ENCODE measurements around the gene PABPC3. TPM values are rescaled to one million over a fixed set of nuclear protein-coding genes. Genes with fewer than 3 reads are reported as not detected.

The PABPC3 gene
- total and polyA plus RNA-seq, 2 of the 4 experiments (the other 2 are of a cell fraction): 0.15 to 0.18 TPM

GRCh38 chr13:25069911-25070310, 26.0 kb upstream of the PABPC3 start:
- Histone ChIP-seq H3K9me1 (ENCODE audit: insufficient read depth, low read length) (no peaks in the 10 kb centered on the region), H3K4me1 (ENCODE audit: control insufficient read depth, insufficient read depth, low read length) (no peaks in the 10 kb centered on the region), H3K4me2 (ENCODE audit: low read depth, low read length) (no peak overlapping the region), H3K14ac (replicated peaks; ENCODE audit: low read depth, low read length) (no peak overlapping the region), H3K9ac (ENCODE audit: low read depth, low read length) (no peak overlapping the region), H3K9me3 (ENCODE audit: control insufficient read depth, insufficient read depth, low read length) (no peaks in the 10 kb centered on the region), H4K91ac (ENCODE audit: insufficient read depth, low read depth, low read length) (no peak overlapping the region), H3K27ac (ENCODE audit: insufficient read depth, low read length) (no peak overlapping the region), H3K4me3 (ENCODE audit: insufficient read depth, low read depth, low read length) (no peak overlapping the region), H3K56ac (ENCODE audit: extremely low read depth, insufficient read depth, low read length) (no peak overlapping the region), H2AFZ (replicated peaks; ENCODE audit: low read length, poor library complexity) (no peak overlapping the region), H4K8ac (ENCODE audit: low read depth in 2 of 2, low read length in 2 of 2) (no peak overlapping the region), H2AK9ac (replicated peaks; ENCODE audit: low read depth, low read length, poor library complexity) (no peak overlapping the region), H2BK20ac (ENCODE audit: low read depth, low read length) (no peak overlapping the region), H4K20me1 (ENCODE audit: insufficient read depth, low read length) (no peaks in the 10 kb centered on the region), H3K18ac (ENCODE audit: low read depth, low read length) (no peak overlapping the region), H2AK5ac (ENCODE audit: low read depth, low read length) (no peak overlapping the region), H2BK5ac (ENCODE audit: low read depth, low read length, poor library complexity, severe bottlenecking) (no peak overlapping the region), H3K79me1 (ENCODE audit: low read depth in 1 of 2, low read length in 2 of 2) (no peaks in the 10 kb centered on the region), H2BK15ac (ENCODE audit: low read depth, low read length) (no peak overlapping the region), H2BK120ac (ENCODE audit: low read depth, low read length) (no peak overlapping the region), H3K23ac (ENCODE audit: low read depth, low read length) (no peak overlapping the region), H3K4ac (ENCODE audit: low read depth, low read length) (no peak overlapping the region), H3K27me3 (ENCODE audit: control insufficient read depth, insufficient read depth, low read length) (no peaks in the 10 kb centered on the region), H4K5ac (ENCODE audit: low read depth, low read length) (no peak overlapping the region), H3K36me3 (ENCODE audit: control insufficient read depth, insufficient read depth, low read length) (no peaks in the 10 kb centered on the region)
- intact Hi-C loops (cut with micrococcal nuclease): no loop called here
- ATAC-seq (ENCODE audit: low read depth) (no peak), DNase-seq (no peak)
- BruUV-seq (replicated peaks): no TSS peak
- in situ Hi-C loops (cut with MboI; ENCODE audit: low sequenced_read_pairs): no loop called here
- no peak for TF ChIP-seq RCOR1 (IDR thresholded peaks at IDR 0.05; ENCODE audit: insufficient replicate concordance, low read length)
- no peak for TF ChIP-seq CEBPB (IDR thresholded peaks at IDR 0.05; ENCODE audit: low read depth, low read length)
- TF ChIP-seq NFE2L2 (IDR thresholded peaks at IDR 0.05; ENCODE audit: low read depth, low read length): no peak
- TF ChIP-seq RFX5 (IDR thresholded peaks at IDR 0.05; ENCODE audit: low read depth, low read length): no peak
- no peak for TF ChIP-seq MAFK (IDR thresholded peaks at IDR 0.05; ENCODE audit: low read depth, low read length)
- TF ChIP-seq ELK1 (IDR thresholded peaks at IDR 0.05; ENCODE audit: borderline replicate concordance, low read depth, low read length): no peak
- no peak for TF ChIP-seq POLR2A (IDR thresholded peaks at IDR 0.05; ENCODE audit: low read depth, low read length)
- TF ChIP-seq CTCF (conservative IDR thresholded peaks at IDR 0.05; ENCODE audit: low read depth, low read length): no peak
- TF ChIP-seq SMC3 (IDR thresholded peaks at IDR 0.05; ENCODE audit: low read depth, low read length): no peak
- no peak for TF ChIP-seq CHD1 (IDR thresholded peaks at IDR 0.05; ENCODE audit: low read depth, low read length)
- no CpG with 5 or more reads among the region's 8 CpGs for WGBS, 2 experiments (ENCODE audit: extremely low coverage in 2 of 2, insufficient read length in 1 of 2)
- dilution Hi-C loops (cut with HindIII; ENCODE audit: low sequenced_read_pairs, unreplicated experiment): no loop called here
- POLR2A ChIA-PET (ENCODE audit: unreplicated experiment): no interaction called here
- CTCF ChIA-PET: no interaction called here

Data from IMR-90 (cell line).